ENCODE data around the gene TAF8.

The TAF8 gene

DNA sequence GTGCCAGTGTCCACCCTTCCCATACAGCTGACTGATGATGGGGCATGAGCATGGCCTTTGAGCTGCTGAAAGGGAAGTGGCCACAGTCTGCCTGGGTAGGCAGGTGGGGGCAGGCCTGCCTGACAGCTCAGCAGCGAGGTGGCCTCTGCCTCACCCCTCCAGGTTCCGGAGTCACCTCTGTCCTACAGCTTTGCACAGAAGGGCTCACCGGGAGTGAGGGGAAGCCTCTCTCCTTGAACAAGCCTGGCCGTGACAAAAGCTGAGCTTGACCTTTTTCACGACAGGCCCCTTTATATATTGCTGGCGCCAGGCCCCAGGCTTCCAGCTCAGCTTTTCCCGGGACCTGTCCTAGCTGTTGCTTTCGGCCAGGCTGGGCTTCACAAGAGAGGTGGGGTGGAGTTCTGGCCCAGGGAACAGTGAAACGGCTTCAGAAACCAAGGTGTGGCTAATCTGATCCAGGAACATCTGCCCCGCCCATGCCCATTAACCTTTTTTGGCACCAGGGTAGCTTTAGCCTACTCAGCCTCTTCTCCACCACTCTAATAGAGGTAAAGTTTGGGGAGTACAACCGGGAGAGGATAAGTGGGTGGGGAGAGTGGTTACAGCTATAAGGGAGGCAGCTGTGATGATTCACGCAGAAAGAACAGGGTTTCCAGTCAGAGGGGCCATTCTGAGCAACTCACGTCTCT is 49.2 kb downstream of the TAF8 start:
- DNase-seq (ENCODE audit: low read depth in 2 of 2) = no peak

- DNase-seq (ENCODE audit: low read depth in 2 of 2) = no peak
Observed at GRCh38 chr6:42100029-42100901, 49.9 kb downstream of the TAF8 start.

- no peak for DNase-seq (ENCODE audit: low read depth in 2 of 2)
Observed at GRCh38 chr6:42101186-42101657, 50.9 kb downstream of the TAF8 start.

DNA sequence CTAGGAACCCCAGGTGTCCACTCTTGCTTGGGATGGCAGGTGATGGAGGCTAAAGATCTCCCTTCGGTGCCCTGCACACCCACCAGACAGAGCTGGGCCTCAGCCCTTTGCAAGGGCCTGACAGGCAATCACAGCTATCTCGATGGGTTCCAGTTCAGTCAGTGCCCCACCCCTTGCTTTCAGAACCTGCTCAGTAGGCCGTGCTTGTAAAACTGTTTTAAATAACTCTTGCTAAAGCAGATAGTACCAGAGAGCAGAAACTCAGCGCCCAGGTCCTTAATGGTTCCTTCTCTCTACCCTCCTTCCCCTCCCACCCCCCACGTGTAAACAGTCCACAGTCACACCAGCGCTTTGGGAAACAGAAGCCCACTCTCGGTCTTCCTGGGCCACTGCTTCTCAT is 52.9 kb downstream of the TAF8 start:
- no peak for DNase-seq (ENCODE audit: low read depth in 2 of 2)

GRCh38 chr6:42103753-42104094 is 53.4 kb downstream of the TAF8 start:
- DNase-seq (ENCODE audit: low read depth in 2 of 2) = no peak

DNA sequence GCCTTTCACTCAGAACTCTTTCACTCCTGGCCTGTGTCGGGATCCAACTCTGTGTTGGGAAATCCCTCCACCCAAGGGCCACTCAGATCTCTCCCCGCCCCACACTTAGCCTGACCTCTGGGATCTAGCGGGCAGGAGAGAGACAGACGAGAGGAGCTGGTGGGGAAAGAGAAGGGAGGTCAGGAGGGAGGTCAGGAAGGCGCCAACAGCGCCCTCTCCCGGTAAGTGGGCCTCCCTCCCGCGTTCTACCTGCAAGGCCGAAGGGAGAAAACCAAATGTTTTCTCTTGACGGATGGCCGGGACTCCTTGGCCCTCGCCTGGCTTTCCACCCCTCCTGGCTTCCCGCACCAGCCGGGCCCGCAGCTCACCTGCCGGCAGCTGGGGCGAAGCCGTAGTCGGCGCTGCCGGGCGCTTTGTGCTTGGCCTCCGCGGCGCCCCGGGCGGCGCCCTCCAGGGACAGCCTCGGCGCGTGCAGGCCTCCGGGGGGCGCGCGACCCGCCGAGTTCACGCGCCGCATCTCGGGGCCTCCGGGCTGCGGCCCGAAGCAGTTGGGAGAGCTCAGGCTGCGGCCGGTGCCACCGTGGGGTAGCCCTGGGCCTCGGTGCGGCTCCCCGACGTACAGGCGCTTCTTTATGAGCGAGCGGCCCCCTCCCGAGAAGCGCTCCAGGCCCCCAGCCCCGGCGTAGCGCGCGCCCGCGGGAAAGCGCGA is 53.9 kb downstream of the TAF8 start:
- DNase-seq (ENCODE audit: low read depth in 2 of 2) = peak; percentile 7 to 54

DNA sequence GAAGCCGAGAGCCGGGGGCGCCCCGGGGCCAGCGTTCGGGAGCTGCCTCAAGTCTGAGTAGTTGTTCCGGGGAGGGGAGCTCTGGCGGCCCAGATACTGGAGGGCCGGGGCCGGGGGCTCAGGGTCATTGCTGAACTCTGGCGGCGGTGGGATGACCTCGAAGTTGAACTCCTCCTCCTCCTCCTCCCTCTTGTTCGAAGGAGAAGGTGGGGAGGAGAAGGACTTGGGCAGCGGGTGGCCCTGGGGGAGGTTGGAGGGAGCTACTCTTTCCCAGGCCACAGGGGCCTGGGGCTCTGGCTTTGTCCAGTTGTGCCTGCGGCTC is 54.4 kb downstream of the TAF8 start:
- no peak for DNase-seq (ENCODE audit: low read depth in 2 of 2)

DNA sequence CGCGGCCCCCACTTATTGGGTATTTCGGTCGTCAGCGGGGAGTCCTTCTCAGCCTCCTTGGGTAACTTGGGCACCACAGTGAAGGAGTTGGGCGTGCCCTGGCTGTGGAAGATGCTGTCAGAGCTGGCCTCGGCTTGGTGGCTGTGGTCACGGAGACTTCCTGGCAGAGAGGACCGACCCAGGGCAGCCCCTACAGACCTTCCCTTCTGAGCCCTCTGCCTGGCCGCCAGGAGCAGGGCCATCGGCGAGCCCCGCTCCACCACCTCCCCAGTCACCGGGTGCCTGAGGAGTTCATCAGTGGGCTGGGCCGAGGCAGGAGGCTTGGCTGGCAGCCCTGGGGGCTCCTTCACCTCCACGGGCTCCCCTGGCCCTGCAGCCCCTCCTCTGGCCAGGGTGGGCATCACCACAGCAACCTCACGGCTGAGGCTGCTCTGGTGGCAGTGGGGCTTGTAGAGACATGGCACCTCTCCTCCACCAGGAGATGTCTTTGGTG is 54.9 kb downstream of the TAF8 start:
- no peak for DNase-seq (ENCODE audit: low read depth in 2 of 2)

GRCh38 chr6:42105709-42106108 is 55.4 kb downstream of the TAF8 start:
- DNase-seq (ENCODE audit: low read depth in 2 of 2) = no peak

- no peak for DNase-seq (ENCODE audit: low read depth in 2 of 2)
Observed at GRCh38 chr6:42106112-42107023, 56.0 kb downstream of the TAF8 start.

DNA sequence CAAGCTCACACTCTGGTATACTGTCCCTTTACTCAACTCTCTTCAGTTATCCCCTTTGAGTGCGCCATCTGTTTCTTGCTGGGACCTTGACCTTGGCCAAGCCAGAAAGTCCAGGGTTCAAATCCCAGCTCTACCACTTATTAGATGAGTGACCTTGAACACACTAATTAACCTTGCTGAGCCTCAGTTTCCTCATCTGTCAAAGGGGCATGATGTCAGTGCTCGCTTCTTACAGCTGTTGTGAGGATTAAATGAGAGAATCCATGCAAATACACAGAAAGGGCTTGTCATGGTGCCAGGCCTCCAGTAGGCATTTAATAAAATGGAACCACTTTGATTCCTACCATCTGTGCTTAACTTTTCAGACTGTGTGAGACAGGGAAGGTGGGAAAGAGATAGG is 57.7 kb downstream of the TAF8 start:
- no peak for DNase-seq (ENCODE audit: low read depth in 2 of 2)

DNA sequence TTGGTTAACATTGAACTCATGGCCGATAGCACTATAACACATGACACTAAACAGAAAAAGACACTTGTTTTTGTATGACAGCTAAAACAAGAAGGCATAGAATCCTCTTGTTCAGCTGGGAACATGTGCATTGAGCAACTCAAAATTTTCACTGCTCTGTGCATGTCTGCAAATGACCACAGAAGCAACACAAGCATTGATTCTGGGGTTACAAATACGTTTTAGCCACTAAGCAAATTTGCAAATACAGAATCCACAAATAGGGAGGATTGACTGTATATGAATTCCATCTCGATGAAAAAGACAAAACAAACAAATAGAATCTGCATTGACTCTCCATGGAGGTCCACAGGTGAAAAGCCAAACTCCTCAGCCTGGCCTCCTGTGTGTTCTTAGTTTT is 60.4 kb downstream of the TAF8 start:
- no peak for DNase-seq (ENCODE audit: low read depth in 2 of 2)

DNA sequence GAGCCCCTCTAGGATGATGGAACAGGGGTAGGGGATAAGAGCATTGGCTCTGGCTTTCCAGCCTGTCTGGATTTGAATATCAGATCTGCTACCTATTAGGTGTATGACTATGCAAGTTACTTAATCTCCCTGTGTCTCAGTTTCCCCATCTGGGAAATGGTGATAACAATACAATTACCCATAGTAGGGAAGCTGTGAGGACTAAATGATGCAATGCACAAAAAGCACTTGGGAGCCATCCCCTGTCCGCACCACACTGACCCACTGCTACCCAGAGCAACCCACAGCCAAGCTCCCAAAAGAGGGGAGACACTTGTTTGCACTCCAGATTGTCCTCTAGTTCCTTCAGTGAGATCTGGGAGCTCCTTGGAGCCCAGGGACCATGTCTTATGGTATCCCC is 62.0 kb downstream of the TAF8 start:
- no peak for DNase-seq (ENCODE audit: low read depth in 2 of 2)

- DNase-seq (ENCODE audit: low read depth in 2 of 2) = no peak
Observed at GRCh38 chr6:42113936-42114636, 63.8 kb downstream of the TAF8 start.

- DNase-seq (ENCODE audit: low read depth in 2 of 2) = no peak
Observed at GRCh38 chr6:42117843-42118161, 67.5 kb downstream of the TAF8 start.

GRCh38 chr6:42118162-42119001 is 68.1 kb downstream of the TAF8 start:
- no peak for DNase-seq (ENCODE audit: low read depth in 2 of 2)

- DNase-seq (ENCODE audit: low read depth in 2 of 2) = no peak
Observed at GRCh38 chr6:42120895-42121865, 70.9 kb downstream of the TAF8 start.

DNA sequence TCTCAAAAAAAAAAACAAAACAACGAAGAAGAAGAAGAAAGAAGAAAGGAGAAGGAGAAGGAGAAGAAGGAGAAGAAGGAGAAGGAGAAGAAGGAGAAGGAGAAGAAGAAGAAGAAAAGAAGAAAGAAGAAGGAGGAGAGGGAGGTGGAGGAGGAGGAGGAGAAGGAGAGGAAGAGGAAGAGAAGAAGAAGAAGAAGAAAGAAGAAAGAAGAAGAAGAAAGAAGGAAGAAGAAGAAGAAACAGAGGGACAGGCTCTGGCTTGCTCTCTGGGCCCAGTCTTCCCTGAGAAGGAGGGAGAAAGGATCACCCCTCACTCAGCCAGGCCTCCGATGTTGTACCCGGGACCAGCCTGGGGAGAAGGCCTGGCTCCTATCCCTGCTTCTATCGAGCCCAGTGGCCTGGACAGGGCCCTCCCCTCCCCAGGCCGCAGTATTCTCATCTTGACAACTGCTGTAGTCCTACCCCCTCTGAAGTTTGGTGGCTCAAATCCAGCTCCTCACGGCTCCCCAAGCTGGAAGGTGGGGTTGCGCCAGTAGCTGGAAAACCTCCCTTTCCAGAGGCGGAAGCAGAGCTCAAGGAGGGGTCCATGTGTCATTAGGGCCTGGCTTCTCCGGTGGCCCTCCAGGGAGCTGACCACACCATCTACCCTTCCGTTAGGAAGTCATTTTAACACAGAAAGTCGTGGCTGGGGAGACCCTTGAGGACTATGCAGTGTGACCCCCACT is 73.2 kb downstream of the TAF8 start:
- no peak for DNase-seq (ENCODE audit: low read depth in 2 of 2)
